Measurements from ENCODE around the gene UBE2E3.

DNA sequence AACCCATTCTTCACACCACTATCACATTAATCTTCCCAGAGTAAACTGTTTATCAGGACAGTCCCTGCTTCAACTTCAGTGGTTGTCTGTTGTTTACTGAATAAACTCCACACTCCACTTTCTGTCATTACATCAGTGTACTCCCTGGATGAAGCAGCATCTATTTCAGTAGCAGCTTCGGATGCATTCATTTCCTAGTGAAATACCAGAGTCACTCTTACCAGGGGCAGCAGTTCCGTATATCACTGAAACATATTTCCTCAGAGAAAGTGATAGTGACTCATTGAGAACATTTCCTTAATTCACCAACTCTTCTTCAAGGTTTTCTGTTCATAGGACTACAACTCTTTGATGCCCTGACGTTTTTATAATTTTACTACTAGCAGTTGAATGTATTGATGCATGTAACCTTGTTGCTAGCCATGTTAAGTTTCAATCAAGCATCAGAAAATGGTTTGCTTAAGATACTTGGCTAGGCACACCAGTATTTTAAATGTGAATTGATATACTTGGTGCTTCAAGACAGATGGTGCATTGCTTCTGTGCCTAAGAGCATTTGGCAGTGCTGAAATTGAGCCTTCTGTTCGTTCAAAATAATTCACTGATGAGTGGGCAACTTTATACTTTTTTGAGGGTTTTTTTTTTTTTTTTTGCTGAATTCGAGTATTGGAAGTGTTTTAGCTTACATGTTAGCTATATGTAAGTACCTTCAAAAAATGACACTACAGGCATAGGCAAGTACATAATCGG is 92.3 kb downstream of the UBE2E3 start:
- TF ChIP-seq, protein P1, sequence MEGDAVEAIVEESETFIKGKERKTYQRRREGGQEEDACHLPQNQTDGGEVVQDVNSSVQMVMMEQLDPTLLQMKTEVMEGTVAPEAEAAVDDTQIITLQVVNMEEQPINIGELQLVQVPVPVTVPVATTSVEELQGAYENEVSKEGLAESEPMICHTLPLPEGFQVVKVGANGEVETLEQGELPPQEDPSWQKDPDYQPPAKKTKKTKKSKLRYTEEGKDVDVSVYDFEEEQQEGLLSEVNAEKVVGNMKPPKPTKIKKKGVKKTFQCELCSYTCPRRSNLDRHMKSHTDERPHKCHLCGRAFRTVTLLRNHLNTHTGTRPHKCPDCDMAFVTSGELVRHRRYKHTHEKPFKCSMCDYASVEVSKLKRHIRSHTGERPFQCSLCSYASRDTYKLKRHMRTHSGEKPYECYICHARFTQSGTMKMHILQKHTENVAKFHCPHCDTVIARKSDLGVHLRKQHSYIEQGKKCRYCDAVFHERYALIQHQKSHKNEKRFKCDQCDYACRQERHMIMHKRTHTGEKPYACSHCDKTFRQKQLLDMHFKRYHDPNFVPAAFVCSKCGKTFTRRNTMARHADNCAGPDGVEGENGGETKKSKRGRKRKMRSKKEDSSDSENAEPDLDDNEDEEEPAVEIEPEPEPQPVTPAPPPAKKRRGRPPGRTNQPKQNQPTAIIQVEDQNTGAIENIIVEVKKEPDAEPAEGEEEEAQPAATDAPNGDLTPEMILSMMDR (conservative IDR thresholded peaks at IDR 0.05): no peak
- TF ChIP-seq ZFX (IDR thresholded peaks at IDR 0.05): no peak

Data from C4-2B (cell line).